Activated naive CD4-positive, alpha-beta T cell treated with anti-CD3 and anti-CD28 coated beads, Interleukin-2, amount 50 U/mL, for 72 hours (primary cell): ENCODE measurements around the gene CTU2. TPM values are rescaled to one million over a fixed set of nuclear protein-coding genes. Genes with fewer than 3 reads are reported as not detected.

Experiments used
- ATAC-seq, 2 donors: fragments of 150-1000 bp; cut with Tn5 transposase; 2 replicates each; pipeline ENCODE4 v1.10.0; 2021; ENCODE audit warnings: mild to moderate bottlenecking in 2 of 2, moderate library complexity in 2 of 2
- DNase-seq, 2 donors: peaks; one replicate each; pipeline ENCODE4 v3.0.0; 2021 to 2022; ENCODE audit warnings: low spot score in 2 of 2
- H3K27ac Mint-ChIP-seq, 2 donors: one replicate each; pipeline ENCODE4 v1.8.0; 2022; ENCODE audit warnings: mild to moderate bottlenecking in 2 of 2, mixed read lengths in 2 of 2
- H3K36me3 Mint-ChIP-seq, 2 donors: one replicate each; pipeline ENCODE4 v1.8.0; 2022; ENCODE audit warnings: mixed read lengths in 2 of 2
- H3K9me3 Mint-ChIP-seq, 2 donors: one replicate each; pipeline ENCODE4 v1.8.0; 2022; ENCODE audit warnings: mixed read lengths in 2 of 2
- total RNA-seq, 2 donors: library from RNA; stranded (reverse); gene quantifications; one replicate each; pipeline ENCODE4 v1.2.3, GENCODE V29; 2022

The CTU2 gene
- total RNA-seq, 2 donors from 2014 or later: 32.2 to 35.5 TPM

DNA sequence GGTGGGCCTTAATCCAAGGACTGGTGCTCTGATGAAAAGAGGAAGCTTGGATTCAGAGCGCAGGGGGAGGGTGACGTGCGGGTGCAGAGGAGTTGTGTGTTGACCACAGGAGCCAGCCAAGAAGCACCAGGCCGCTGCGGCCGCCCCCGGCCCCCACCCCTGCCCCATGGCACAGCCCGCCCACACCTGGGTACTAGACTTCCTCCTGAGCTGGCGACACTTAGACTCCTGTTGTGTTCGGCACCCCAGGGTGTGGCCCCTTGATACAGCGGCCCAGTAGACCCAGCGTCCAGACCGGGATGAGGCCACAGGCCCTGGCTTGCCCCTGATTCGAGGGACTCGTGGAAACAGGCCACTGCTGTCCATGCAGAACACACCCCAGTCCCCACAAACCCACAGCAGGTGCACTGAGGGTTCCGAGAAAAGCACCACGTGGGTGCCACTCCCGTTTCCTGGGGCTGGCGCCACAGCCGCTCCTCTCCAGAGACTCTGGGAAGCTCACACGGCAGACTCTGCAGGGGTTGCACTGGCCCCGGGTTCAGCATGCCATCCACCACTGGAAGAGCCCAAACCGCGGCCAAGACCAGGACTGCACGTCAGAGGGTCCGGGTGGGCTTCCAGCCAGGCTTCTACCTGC lies 14.3 kb upstream of the CTU2 start:
- no peak overlapping the region for H3K27ac Mint-ChIP-seq
- H3K9me3 Mint-ChIP-seq: no peaks in the 10 kb centered on the region
- DNase-seq: no peak
- H3K36me3 Mint-ChIP-seq: no peaks in the 10 kb centered on the region
- ATAC-seq: peak; percentile 34 to 61

DNA sequence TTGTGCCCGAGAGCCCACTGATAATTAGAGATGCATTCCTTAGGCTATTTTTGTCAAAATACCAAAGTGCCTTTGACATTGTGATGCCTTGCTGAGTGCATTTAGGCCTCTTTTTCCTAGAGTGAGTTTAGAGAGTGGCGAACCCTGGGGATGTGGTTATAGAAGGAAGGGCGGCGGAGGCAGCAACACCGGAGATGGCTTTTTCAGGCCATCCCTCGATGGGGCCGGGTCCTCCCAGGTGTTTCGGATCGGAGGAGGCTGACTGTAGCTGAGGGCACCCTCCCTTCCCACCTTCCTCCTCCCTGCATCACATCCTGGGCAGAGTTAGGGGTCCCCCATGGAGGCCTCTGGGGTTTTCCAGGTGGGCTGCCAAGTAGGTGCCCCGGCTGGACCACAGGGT lies 13.4 kb upstream of the CTU2 start:
- H3K9me3 Mint-ChIP-seq: no peaks in the 10 kb centered on the region
- no peak overlapping the region for H3K27ac Mint-ChIP-seq
- ATAC-seq (no peak), DNase-seq (no peak)
- H3K36me3 Mint-ChIP-seq: no peaks in the 10 kb centered on the region

DNA sequence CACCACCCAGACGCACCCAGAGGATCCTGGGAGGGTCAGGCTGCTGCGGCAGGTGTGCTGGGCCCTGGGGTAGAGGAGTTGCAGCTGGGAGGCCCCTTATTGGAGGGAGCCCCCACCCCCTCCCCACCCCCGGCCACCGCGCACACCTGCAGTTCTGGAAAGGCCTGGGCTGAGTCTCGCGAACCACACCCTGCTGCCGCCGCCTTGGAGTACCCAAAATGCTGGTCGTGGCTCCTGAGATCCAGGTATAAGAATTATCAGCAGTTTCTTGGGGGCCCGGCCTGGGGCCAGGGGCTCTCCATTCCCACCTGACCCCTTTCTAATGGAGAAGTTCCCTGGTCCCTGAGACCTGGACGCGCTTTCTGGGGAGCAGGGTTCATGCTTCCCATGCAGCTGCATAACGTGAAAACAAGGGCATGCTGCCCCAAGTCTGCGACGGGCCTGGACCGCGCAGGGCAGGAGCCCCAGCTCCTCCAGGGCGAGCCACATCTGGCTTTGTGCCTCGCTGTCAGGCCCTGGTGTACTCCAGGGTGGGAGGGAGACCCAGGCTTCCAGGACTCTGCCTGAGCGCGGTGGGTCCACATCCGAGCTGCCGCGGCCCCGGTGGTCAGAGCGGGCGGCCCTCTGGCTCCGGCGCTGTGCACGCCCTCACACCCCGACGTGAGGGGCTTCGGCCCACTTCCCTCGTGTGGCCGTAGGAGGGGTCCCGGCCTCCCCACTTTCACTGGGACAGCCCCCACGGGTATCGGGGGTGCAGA lies 12.7 kb upstream of the CTU2 start:
- DNase-seq (no peak), ATAC-seq (no peak)
- Mint-ChIP-seq H3K36me3 (no peaks in the 10 kb centered on the region), H3K27ac (no peak overlapping the region), H3K9me3 (no peaks in the 10 kb centered on the region)

DNA sequence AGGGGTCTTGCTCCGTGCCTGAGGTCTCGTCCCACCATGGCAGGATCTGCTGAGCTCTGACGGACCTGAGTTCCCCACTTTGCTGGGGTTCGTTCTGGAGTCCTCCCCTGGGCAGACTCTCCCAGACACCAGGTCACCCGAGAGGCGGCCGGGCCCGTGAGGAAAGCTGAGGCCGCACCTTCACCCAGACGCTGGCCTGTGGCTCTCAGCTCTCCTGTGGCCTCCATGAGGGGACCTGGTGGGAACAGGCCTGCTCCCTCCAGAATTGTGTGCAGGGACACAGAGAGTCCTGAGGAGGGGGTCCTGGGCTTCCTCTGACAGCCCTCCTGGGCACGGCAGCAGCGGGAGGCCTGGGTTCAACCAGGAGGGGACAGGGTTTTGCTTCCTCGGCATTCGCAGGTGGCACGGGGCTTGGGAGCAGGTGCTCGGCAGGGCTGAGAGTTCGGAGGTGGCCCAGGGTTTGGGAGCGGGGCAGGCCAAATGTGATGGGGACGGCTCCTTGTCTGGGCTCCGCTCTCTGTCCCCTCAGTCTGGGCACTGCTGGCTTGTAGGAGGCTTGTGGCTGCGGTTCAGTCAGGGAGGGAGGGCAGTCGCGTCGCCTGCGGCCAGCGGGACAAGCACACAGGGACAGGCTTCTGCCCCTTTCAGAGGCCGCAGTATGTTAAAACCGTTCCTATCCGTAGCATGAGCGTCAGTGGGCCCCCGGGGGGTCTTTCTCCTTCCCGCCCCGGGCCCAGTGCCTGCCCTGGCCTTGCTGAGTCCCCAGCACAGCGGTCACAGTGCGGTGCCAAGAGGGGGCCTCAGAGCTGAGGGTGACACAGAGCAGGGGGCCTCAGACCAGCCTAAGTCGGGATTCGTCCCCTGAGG lies 11.8 kb upstream of the CTU2 start:
- DNase-seq: no peak
- Mint-ChIP-seq H3K27ac (peak overlapping the region; percentile 80 to 87), H3K36me3 (peaks cover 0 to under 1% of the 10 kb centered on the region in 2 donors), H3K9me3 (no peaks in the 10 kb centered on the region)
- ATAC-seq: no peak

DNA sequence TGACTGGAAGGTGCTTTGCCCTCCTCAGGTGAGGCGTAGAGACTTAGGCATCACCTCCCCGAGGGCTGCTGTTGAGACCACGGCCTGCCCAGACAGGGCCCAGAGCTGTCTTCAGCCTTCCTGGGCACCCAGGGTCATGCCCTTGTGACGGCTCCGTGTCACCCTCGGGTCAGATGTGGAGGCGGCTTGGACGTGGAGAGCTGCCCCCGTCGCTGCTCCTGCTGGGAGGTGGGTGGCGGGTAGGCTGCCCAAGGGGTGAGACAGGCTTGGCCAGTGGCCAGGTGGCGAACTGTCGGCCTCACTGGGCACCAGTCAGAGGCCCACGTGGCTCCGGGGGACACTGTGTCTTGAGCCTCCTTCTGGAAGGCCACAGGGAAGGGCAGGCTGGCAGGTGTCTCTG lies 11.1 kb upstream of the CTU2 start:
- DNase-seq (no peak), ATAC-seq (no peak)
- Mint-ChIP-seq H3K27ac (peak overlapping the region in 1 of 2 donors; percentile 80), H3K9me3 (no peaks in the 10 kb centered on the region), H3K36me3 (peaks cover 7 to 8% of the 10 kb centered on the region in 2 donors)

DNA sequence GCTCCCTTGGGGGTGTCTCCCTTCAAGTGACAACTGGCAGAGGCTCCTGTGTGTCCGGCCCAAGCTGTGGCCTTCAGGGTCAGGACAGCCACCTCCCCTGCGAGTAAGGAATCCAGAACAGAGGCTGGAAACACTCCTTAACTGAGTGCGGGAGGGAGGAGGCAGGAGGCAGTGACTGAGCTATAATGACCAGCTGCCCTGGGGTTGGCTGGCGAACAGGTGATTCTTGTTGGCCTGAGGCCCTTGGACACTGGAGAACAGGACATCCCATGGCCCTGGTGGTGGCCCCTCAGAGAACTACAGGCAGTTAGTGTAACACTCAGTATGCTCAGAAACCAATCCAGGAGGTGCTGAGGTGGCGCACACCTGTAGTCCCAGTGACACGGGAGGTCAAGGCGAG lies 10.6 kb upstream of the CTU2 start:
- peak overlapping the region in 1 of 2 donors; percentile 80 for H3K27ac Mint-ChIP-seq
- DNase-seq: no peak
- H3K9me3 Mint-ChIP-seq: no peaks in the 10 kb centered on the region
- no peak for ATAC-seq
- peaks cover 7 to 8% of the 10 kb centered on the region in 2 donors for H3K36me3 Mint-ChIP-seq

GRCh38 chr16:88696441-88696840 lies 9.9 kb upstream of the CTU2 start:
- DNase-seq (no peak), ATAC-seq (no peak)
- no peaks in the 10 kb centered on the region for H3K9me3 Mint-ChIP-seq
- H3K27ac Mint-ChIP-seq: no peak overlapping the region
- H3K36me3 Mint-ChIP-seq: peaks cover 7 to 8% of the 10 kb centered on the region in 2 donors

DNA sequence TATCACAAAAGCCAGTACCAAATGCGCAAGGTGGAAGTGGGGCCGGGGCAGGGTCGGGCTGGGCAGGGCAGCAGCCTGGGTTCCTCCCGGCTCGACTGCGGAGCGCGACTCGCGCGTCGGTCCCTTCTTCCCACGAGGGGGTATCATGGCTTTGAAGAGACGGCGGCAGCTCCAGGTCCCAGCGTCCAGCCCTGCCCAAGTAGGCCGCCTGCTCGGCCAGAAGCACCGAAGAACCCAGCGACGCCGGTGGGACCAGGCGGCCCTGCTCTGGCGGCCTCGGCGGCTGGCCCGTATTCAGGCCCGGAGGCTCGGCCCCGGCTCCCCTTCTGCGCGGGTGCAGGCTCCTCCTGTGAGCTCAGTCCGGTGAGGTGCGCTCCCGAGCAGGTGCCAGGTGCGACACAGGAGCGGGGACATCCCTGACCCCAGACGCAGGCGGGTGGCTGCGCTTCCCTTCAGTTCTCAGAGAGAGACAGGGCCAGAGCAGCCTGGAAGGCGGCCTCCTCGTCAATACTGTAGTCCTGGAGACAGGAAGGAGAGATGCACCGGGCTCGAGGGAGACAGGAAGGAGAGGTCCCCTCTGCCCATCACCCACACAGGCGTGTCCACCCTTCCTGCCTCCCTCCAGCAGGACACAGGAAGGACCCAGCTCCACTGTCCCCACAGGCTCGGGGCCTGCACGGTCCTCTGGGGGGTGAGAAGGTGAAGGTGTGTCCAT lies 9.0 kb upstream of the CTU2 start:
- H3K36me3 Mint-ChIP-seq: peaks cover 7 to 8% of the 10 kb centered on the region in 2 donors
- H3K9me3 Mint-ChIP-seq: no peaks in the 10 kb centered on the region
- peak overlapping the region; percentile 22 to 68 for H3K27ac Mint-ChIP-seq
- ATAC-seq (no peak), DNase-seq (no peak)

GRCh38 chr16:88697831-88698615 lies 8.3 kb upstream of the CTU2 start:
- no peaks in the 10 kb centered on the region for H3K9me3 Mint-ChIP-seq
- ATAC-seq (no peak), DNase-seq (no peak)
- H3K36me3 Mint-ChIP-seq: peaks cover 13 to 14% of the 10 kb centered on the region in 2 donors
- H3K27ac Mint-ChIP-seq: peak overlapping the region in 1 of 2 donors; percentile 68

DNA sequence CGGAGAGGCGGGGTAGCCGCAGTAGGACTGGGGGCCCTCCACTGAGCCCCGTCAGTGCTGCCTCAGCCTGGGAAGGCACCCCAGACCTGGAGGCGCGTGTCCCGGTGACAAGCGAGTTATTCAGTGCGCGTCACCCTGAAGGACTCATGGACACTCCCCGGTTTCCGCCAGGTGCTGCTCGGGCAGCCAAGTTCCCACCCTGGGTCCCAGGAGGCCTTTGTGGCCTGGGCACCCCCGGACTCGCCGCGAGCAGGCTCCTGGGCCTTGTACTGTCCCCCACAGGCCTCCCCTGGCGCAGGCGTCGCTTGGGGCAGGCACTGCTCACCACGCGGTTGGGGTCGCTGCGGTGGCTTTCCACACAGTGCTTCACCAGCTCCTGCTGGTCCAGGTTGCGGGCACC lies 7.7 kb upstream of the CTU2 start:
- Mint-ChIP-seq H3K36me3 (peaks cover 17 to 18% of the 10 kb centered on the region in 2 donors), H3K9me3 (no peaks in the 10 kb centered on the region), H3K27ac (no peak overlapping the region)
- ATAC-seq (no peak), DNase-seq (no peak)

GRCh38 chr16:88699180-88699579 lies 7.1 kb upstream of the CTU2 start:
- peaks cover 22 to 23% of the 10 kb centered on the region in 2 donors for H3K36me3 Mint-ChIP-seq
- no peak for ATAC-seq
- H3K27ac Mint-ChIP-seq: no peak overlapping the region
- H3K9me3 Mint-ChIP-seq: no peaks in the 10 kb centered on the region
- DNase-seq: no peak

- peaks cover 22 to 23% of the 10 kb centered on the region in 2 donors for H3K36me3 Mint-ChIP-seq
These were observed 6.0 kb upstream of the CTU2 start for GRCh38 chr16:88700322-88700635.

GRCh38 chr16:88700636-88701482 lies 5.4 kb upstream of the CTU2 start:
- peaks cover 22 to 23% of the 10 kb centered on the region in 2 donors for H3K36me3 Mint-ChIP-seq

More at GRCh38 chr16:88700322-88700635, 6.0 kb upstream of the CTU2 start:
- Mint-ChIP-seq H3K9me3 (no peaks in the 10 kb centered on the region), H3K27ac (peak overlapping the region; percentile 85 to 88)
- no peak for ATAC-seq
- DNase-seq: no peak

DNA sequence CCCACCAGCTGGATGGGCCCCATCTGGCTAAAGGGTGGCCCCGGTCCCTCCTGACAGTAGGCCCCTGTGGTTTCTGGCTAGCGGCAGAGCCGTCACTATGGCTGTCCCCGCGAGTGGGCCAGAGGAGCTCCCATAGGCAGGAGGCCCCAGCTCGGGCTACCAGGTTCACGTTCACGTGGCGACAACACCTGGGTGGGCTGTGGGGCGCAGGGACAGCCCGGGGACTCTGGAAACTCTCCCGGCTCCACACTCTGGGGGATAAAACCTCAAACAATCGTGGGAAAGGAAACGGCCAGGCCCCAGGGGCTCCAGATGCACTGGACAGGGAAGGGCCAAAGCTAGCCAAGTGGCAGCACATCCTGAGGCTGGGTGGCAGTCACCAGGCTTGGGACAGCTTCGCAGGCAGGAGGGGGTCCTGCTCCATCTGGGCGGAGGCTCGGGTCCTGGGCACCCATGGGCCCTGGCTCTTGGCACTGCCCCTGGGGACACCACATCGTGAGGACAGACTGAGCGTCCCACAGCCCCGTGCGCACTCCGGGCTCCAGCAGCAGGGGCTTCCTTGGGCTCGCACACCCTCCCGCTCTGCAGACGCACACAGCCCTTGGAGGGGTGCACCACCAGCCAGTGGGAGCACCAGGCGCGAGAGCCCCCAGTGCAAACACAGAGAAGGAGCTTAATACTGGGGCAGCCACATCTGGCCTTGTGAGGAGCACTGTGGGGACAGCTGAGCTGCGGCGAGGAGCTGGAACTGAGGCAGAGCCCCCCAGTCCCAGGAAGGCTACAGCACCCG lies 4.5 kb upstream of the CTU2 start:
- H3K9me3 Mint-ChIP-seq: no peaks in the 10 kb centered on the region
- no peak for DNase-seq

More at GRCh38 chr16:88700636-88701482, 5.4 kb upstream of the CTU2 start:
- ATAC-seq (peak; percentile 82 to 85), DNase-seq (peak; percentile 88 to 97)
- peak overlapping the region; percentile 88 to 90 for H3K27ac Mint-ChIP-seq
- H3K9me3 Mint-ChIP-seq: no peaks in the 10 kb centered on the region

More for the DNA sequence above, 4.5 kb upstream of the CTU2 start:
- Mint-ChIP-seq H3K36me3 (peaks cover 22 to 23% of the 10 kb centered on the region in 2 donors), H3K27ac (peak overlapping the region; percentile 29 to 88)
- ATAC-seq: no peak
